ENCODE measurements around the gene SLIT3.

Gene SLIT3

GRCh38 chr5:168899673-168900072 is 401.3 kb downstream of the SLIT3 start:
- no peak for DNase-seq

GRCh38 chr5:168899264-168899663 is 401.7 kb downstream of the SLIT3 start:
- no peak for DNase-seq

GRCh38 chr5:168898247-168898911 is 402.6 kb downstream of the SLIT3 start:
- DNase-seq = no peak

- DNase-seq = no peak
Measured at GRCh38 chr5:168897387-168898122, 403.4 kb downstream of the SLIT3 start.

GRCh38 chr5:168895295-168896071 is 405.5 kb downstream of the SLIT3 start:
- no peak for DNase-seq

GRCh38 chr5:168893283-168893682 is 407.7 kb downstream of the SLIT3 start:
- DNase-seq = no peak

GRCh38 chr5:168892618-168893186 is 408.2 kb downstream of the SLIT3 start:
- DNase-seq = no peak

GRCh38 chr5:168890816-168891812 is 409.8 kb downstream of the SLIT3 start:
- DNase-seq = no peak

- DNase-seq = no peak
Measured at GRCh38 chr5:168889039-168889438, 411.9 kb downstream of the SLIT3 start.

- DNase-seq = no peak
Measured at GRCh38 chr5:168887931-168888330, 413.0 kb downstream of the SLIT3 start.

GRCh38 chr5:168886157-168886556 is 414.8 kb downstream of the SLIT3 start:
- no peak for DNase-seq

- DNase-seq = no peak
Measured at GRCh38 chr5:168885324-168886120, 415.4 kb downstream of the SLIT3 start.

- no peak for DNase-seq
Measured at GRCh38 chr5:168883991-168884390, 416.9 kb downstream of the SLIT3 start.

- no peak for DNase-seq
Measured at GRCh38 chr5:168883281-168883741, 417.6 kb downstream of the SLIT3 start.

- no peak for DNase-seq
Measured at GRCh38 chr5:168882283-168882682, 418.7 kb downstream of the SLIT3 start.

GRCh38 chr5:168881427-168882149 is 419.4 kb downstream of the SLIT3 start:
- no peak for DNase-seq

- DNase-seq = no peak
Measured at GRCh38 chr5:168879929-168880328, 421.0 kb downstream of the SLIT3 start.

- no peak for DNase-seq
Measured at GRCh38 chr5:168879331-168879730, 421.6 kb downstream of the SLIT3 start.

GRCh38 chr5:168878135-168878745 is 422.7 kb downstream of the SLIT3 start:
- no peak for DNase-seq

Measured in GDM1 (cell line).